GM19099 (cell line): ENCODE measurements around the gene NTN1.

ENCODE experiments used
- POLR2A ChIP-seq: IDR thresholded peaks from 3 replicates; pipeline ENCODE4 v1.6.1; 2011; ENCODE audit warnings: low read depth; ENCODE audit not compliant: insufficient read length; ENCODE audit errors: extremely low read depth

NTN1 gene

GRCh38 chr17:9098242-9098825 is 77.0 kb downstream of the NTN1 start:
- TF ChIP-seq POLR2A, result no peak

- TF ChIP-seq POLR2A, result no peak
Observed at GRCh38 chr17:9101356-9101755, 80.0 kb downstream of the NTN1 start.

- TF ChIP-seq POLR2A, result no peak
Observed at GRCh38 chr17:9104370-9105041, 83.2 kb downstream of the NTN1 start.

- TF ChIP-seq POLR2A, result no peak
Observed at GRCh38 chr17:9105068-9105868, 84.0 kb downstream of the NTN1 start.

GRCh38 chr17:9107527-9107926 is 86.2 kb downstream of the NTN1 start:
- TF ChIP-seq POLR2A, result no peak

GRCh38 chr17:9108146-9108545 is 86.8 kb downstream of the NTN1 start:
- no peak for TF ChIP-seq POLR2A

GRCh38 chr17:9109933-9110332 is 88.6 kb downstream of the NTN1 start:
- no peak for TF ChIP-seq POLR2A

GRCh38 chr17:9110501-9110900 is 89.2 kb downstream of the NTN1 start:
- TF ChIP-seq POLR2A, result no peak

GRCh38 chr17:9115214-9116191 is 94.2 kb downstream of the NTN1 start:
- TF ChIP-seq POLR2A, result no peak

- no peak for TF ChIP-seq POLR2A
Observed at GRCh38 chr17:9116311-9116835, 95.1 kb downstream of the NTN1 start.

GRCh38 chr17:9116861-9117568 is 95.7 kb downstream of the NTN1 start:
- TF ChIP-seq POLR2A, result no peak

- no peak for TF ChIP-seq POLR2A
Observed at GRCh38 chr17:9120471-9120870, 99.2 kb downstream of the NTN1 start.

- TF ChIP-seq POLR2A, result no peak
Observed at GRCh38 chr17:9121186-9121820, 100.0 kb downstream of the NTN1 start.
